Cardiac septum (tissue), 1 donor: ENCODE data around the gene FNDC7. TPM values are rescaled to one million over a fixed set of nuclear protein-coding genes. Genes with fewer than 3 reads are reported as not detected.
"Not testable (repeated sequence)": the region's sequence is repeated elsewhere in the genome, so short reads cannot be mapped to it uniquely, and the experiment has no call there.

ENCODE experiments used
- DNase-seq: peaks from one replicate; pipeline ENCODE4 v3.0.0-alpha.2; 2020; ENCODE audit warnings: low spot score
- intact Hi-C: fragments of 100-400 bp; cut with DNase I; formaldehyde crosslinking; loops from one replicate; pipeline ENCODE4 v1.14.0; 2022
- total RNA-seq: library from RNA; stranded (reverse); fragmentation: NEBNext Ultra II Directional; extraction: Animal tissue kit (Norgen Biotek cat#: 25700); gene quantifications from one replicate; pipeline ENCODE4 v1.2.1, GENCODE V29; 2021
- donor health status: DM: no; HTN: no; CAD: no.

The FNDC7 gene
- total RNA-seq, 1 donor from 2014 or later: not detected

- intact Hi-C loops, DNase-seq: not testable (repeated sequence)
Measured at GRCh38 chr1:108781575-108781944, 68.9 kb downstream of the FNDC7 start.

DNA sequence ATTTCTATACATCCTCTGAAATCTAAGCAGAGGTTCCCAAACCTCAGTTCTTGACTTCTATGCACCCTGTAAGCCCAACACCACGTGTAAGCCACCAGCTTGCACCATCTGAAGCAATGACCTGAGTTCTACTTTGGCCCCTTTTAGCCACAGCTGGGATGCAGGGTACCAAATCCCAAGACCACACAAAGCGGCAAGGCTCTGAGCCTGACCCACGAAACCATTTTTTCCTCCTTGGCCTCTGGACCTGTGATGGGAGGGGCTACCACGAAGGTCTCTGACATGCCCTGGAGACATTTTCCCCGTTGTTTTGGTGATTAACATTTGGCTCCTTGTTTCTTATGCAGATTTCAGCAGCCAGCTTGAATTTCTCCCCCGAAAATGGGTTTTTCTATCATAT, 72.6 kb downstream of the FNDC7 start:
- DNase-seq: no peak
- intact Hi-C loops: no loop called here

DNA sequence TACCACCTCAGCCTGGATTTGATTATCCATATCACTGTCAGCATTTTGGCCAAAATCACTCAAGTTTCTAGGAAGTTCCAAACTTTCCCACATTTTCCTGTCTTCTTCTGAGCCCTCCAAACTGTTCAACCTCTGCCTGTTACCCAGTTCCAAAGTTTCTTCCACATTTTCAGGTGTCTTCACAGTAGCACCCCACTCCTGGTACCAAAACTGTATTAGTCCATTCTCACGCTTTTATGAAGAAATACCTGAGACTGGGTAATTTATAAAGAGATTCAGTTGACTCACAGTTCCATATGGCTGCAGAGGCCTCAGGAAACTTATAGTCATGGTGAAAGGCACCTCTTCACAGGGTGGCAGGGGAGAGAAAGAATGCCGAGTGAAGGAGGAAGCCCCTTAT, 73.2 kb downstream of the FNDC7 start:
- DNase-seq: no peak
- intact Hi-C loops: no loop called here

DNA sequence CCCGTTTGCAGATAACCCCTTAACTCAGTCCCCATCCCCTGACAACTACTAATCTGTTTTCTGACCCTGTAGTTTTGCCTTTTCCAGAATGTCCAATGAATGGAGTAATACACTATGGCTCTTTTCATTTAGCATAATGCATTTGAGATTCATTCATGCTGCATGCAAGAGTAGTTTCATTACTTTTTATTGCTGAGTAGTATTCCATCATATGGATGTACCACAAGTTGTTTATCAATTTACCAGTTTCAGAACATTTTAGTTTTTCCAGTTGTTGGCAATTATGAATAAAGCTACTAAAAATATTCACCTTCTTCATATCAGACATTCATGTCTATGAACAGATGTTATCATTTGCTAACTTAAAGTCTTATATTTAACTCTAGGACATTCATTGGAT, 79.1 kb downstream of the FNDC7 start:
- DNase-seq: no peak
- intact Hi-C loops: no loop called here

Other genes starting within 250 kb of the FNDC7 start
- gene EEIG2, start 152.8 kb upstream of the FNDC7 start, total RNA-seq: 7.3 TPM
- 1.1 TPM for gene HENMT1, start 51.8 kb upstream of the FNDC7 start, total RNA-seq
- gene PRPF38B, start 20.6 kb upstream of the FNDC7 start, total RNA-seq: 16.4 TPM
- gene STXBP3, start 33.8 kb downstream of the FNDC7 start, total RNA-seq: 30.3 TPM
- gene AKNAD1, start 144.2 kb downstream of the FNDC7 start, total RNA-seq: not detected
- gene GPSM2, start 164.1 kb downstream of the FNDC7 start, total RNA-seq: 0.92 TPM